Superior temporal gyrus (tissue), 1 donor: ENCODE measurements around the gene PKIG.
A peak's percentile ranks its signal among the peaks of the same experiment; 100 is the strongest.

Source experiments
- DNase-seq: peaks from one replicate; pipeline ENCODE4 v3.0.0-alpha.2; 2016; ENCODE audit errors: extremely low spot score

Gene PKIG

GRCh38 chr20:44594730-44595129 lies 12.4 kb downstream of the PKIG start:
- DNase-seq, result no peak

- DNase-seq, result no peak
These were observed 13.6 kb downstream of the PKIG start for GRCh38 chr20:44596010-44596409.

GRCh38 chr20:44596876-44597275 lies 14.5 kb downstream of the PKIG start:
- DNase-seq, result no peak

- DNase-seq, result no peak
These were observed 15.1 kb downstream of the PKIG start for GRCh38 chr20:44597516-44597915.

- no peak for DNase-seq
These were observed 15.6 kb downstream of the PKIG start for GRCh38 chr20:44597930-44598329.

GRCh38 chr20:44598423-44599305 lies 16.3 kb downstream of the PKIG start:
- no peak for DNase-seq

GRCh38 chr20:44599715-44600114 lies 17.3 kb downstream of the PKIG start:
- DNase-seq, result no peak

- DNase-seq, result no peak
These were observed 17.9 kb downstream of the PKIG start for GRCh38 chr20:44600301-44600700.

- no peak for DNase-seq
These were observed 18.4 kb downstream of the PKIG start for GRCh38 chr20:44600758-44601201.

- DNase-seq, result no peak
These were observed 18.9 kb downstream of the PKIG start for GRCh38 chr20:44601236-44601671.

GRCh38 chr20:44601801-44602204 lies 19.4 kb downstream of the PKIG start:
- DNase-seq, result peak; percentile 53

- DNase-seq, result no peak
These were observed 20.9 kb downstream of the PKIG start for GRCh38 chr20:44603327-44603726.

GRCh38 chr20:44606725-44607441 lies 24.5 kb downstream of the PKIG start:
- no peak for DNase-seq

GRCh38 chr20:44609006-44609515 lies 26.7 kb downstream of the PKIG start:
- peak; percentile 35 for DNase-seq

GRCh38 chr20:44609516-44610312 lies 27.3 kb downstream of the PKIG start:
- DNase-seq, result peak; percentile 95

- DNase-seq, result no peak
These were observed 28.1 kb downstream of the PKIG start for GRCh38 chr20:44610313-44610962.

GRCh38 chr20:44613575-44613974 lies 31.2 kb downstream of the PKIG start:
- no peak for DNase-seq

- no peak for DNase-seq
These were observed 32.1 kb downstream of the PKIG start for GRCh38 chr20:44614525-44614924.

GRCh38 chr20:44615169-44615791 lies 32.9 kb downstream of the PKIG start:
- DNase-seq, result peak; percentile 35

GRCh38 chr20:44615876-44616603 lies 33.7 kb downstream of the PKIG start:
- DNase-seq, result peak; percentile 96
